GM21737 (cell line): ENCODE results near the gene FNDC1.

ENCODE experiments used
- ATAC-seq: cut with Tn5 transposase; IDR thresholded peaks from one replicate; pipeline ENCODE4 v1.9.1; 2021; ENCODE audit warnings: mild to moderate bottlenecking, moderate library complexity; ENCODE audit not compliant: unreplicated experiment

Gene FNDC1

GRCh38 chr6:159305159-159305558 is 136.0 kb downstream of the FNDC1 start:
- ATAC-seq = no peak

DNA sequence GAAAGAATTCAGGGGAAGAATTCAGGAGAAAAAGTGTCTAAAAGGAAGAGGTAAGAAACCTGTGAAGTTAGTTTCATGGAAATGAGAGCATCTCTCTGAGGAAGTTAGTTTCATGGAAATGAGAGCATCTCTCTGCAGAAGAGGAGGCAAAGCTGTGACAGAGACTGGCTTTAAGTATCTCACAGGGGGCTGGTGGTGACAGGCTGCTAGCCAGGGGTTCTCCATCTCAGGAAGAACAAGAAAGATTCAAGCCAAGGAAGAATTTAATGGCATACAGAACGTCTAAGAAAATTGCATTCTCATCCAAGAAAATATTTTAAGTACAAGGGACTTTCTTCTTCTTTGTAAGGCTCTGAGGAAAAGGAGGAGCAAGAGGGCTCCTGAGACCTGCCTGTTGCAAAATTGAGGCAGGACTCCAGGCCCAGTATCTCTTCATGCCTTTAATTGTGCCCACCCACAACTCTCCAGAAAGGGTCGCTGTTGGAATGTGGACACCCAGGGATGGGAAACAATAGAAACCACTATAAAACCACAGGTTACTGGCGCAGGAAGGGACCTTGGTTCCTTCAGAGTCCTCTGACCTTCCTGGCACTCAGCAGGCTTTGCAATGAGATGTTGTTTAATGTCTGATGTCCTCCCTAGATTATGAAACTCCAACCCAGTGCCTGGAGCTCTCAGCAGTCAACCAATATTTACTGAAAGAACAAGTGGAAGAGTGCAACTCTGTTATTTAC is 136.8 kb downstream of the FNDC1 start:
- no peak for ATAC-seq

DNA sequence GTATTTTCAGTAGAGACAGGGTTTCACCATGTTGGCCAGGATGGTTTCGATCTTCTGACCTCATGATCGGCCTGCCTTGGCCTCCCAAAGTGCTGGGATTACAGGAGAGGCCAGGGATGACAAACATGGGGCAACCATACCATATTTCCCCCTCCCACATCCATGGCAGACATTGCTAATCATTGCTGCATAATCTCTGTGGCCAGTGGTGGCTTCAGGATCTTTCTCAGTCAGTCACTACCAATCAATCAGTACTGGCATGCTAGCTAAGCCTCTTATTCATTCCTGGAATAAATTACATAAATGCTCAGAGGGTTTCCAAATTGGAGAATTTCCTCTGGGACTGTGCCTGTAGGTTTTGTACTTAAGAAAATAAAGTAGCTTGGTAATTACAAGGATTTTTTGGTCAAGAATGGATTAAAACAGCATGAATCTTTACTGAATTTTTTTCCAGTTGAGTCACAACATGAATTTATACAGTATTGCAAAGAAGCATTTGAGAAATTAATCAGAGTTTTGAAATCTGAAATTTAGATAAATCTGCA is 138.1 kb downstream of the FNDC1 start:
- ATAC-seq = no peak

- ATAC-seq = no peak
Measured at GRCh38 chr6:159308198-159308597, 139.0 kb downstream of the FNDC1 start.

DNA sequence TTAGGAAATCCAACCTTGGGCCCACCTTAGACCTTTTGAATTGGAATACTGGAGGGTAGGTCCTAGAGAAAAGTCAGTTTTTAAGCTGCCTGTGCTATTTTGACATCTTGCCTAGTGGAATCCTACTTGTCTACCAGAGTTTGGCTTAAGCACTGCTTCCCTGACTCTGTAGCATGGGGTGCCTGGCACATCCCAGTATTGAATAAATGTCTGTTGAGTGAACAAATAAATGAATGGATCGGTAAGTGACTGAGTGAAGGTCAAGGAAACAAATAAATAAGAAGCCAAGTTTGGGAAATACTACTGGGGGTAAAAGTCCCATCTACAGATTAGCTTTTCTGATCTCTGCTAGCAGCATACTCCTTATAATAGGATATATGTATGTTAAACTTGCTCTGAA is 140.5 kb downstream of the FNDC1 start:
- ATAC-seq = no peak

- no peak for ATAC-seq
Measured at GRCh38 chr6:159311618-159312017, 142.4 kb downstream of the FNDC1 start.

GRCh38 chr6:159312206-159312605 is 143.0 kb downstream of the FNDC1 start:
- no peak for ATAC-seq

- ATAC-seq = no peak
Measured at GRCh38 chr6:159313018-159313417, 143.8 kb downstream of the FNDC1 start.

- ATAC-seq = no peak
Measured at GRCh38 chr6:159315562-159315961, 146.4 kb downstream of the FNDC1 start.

- no peak for ATAC-seq
Measured at GRCh38 chr6:159317430-159317829, 148.2 kb downstream of the FNDC1 start.

DNA sequence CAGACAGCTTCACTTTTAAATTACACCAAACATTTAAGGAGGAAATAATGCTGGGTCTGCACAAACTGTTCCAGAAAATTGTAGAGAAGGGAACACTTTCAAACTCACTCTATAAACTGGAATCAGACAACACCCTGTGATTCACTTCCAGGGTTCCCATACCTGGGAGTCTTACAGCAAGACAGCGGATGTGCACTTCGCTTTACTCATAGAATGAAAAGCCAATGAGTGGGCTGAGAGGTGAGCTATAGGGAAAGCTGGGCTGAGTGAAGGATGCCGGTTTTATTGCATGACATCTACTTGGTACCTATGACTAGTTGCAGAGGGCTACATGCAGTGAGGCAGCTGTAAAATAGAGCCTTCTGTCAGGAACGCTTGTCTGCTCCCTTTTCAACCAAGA is 152.1 kb downstream of the FNDC1 start:
- ATAC-seq = no peak
